ENCODE data around the gene DSN1.

DNA sequence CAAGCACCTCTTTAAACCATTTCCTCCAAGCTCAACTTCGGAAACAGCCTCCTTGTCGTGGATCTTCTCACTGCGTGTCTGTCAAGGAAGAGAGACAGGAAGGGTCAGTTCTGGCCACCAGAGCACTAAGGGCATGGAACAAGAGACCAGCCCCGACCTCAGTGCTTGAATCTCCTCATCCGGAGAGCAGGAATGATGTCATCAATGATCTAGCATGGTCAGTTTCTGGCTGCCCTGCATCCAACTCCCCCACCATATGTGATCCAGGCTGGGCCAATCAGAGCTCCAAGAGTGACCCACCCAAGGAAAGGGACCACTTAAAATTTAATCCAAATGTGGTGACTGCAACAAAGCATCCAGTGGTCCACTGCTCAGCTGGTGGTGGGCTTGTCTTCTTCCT, 23.3 kb upstream of the DSN1 start:
- TF ChIP-seq, protein P1, sequence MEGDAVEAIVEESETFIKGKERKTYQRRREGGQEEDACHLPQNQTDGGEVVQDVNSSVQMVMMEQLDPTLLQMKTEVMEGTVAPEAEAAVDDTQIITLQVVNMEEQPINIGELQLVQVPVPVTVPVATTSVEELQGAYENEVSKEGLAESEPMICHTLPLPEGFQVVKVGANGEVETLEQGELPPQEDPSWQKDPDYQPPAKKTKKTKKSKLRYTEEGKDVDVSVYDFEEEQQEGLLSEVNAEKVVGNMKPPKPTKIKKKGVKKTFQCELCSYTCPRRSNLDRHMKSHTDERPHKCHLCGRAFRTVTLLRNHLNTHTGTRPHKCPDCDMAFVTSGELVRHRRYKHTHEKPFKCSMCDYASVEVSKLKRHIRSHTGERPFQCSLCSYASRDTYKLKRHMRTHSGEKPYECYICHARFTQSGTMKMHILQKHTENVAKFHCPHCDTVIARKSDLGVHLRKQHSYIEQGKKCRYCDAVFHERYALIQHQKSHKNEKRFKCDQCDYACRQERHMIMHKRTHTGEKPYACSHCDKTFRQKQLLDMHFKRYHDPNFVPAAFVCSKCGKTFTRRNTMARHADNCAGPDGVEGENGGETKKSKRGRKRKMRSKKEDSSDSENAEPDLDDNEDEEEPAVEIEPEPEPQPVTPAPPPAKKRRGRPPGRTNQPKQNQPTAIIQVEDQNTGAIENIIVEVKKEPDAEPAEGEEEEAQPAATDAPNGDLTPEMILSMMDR (conservative IDR thresholded peaks at IDR 0.05 in 1 of 2, IDR thresholded peaks at IDR 0.05 in 1 of 2; ENCODE audit: low read depth in 1 of 2, low read length in 2 of 2): no peak
- TF ChIP-seq EZH2 (IDR thresholded peaks at IDR 0.05; ENCODE audit: low read length, missing control alignments): no peak
